Measurements from ENCODE around the gene ATRNL1.
"Not testable (repeated sequence)": the region's sequence is repeated elsewhere in the genome, so short reads cannot be mapped to it uniquely, and the experiment has no call there.

ATRNL1 gene

DNA sequence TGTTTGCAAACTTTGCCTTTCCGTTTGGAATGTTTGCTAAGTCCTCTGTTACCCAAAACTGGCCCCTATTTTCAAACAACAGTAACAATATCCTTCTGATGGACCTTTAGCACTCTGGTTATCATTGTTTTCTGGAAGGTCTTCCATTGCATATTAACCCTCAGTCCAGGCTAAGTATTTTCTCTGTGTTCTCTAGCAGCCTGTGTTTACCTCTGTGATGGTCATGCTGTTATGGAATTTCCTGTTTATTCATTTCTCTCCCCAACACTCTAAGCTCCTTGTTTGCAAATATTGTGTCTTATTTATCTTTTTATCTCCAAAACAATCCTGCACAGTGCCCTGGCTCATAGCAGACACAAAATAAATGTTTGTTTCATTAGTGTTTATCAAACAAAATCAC, 560.3 kb downstream of the ATRNL1 start:
- DNase-seq: no peak

DNA sequence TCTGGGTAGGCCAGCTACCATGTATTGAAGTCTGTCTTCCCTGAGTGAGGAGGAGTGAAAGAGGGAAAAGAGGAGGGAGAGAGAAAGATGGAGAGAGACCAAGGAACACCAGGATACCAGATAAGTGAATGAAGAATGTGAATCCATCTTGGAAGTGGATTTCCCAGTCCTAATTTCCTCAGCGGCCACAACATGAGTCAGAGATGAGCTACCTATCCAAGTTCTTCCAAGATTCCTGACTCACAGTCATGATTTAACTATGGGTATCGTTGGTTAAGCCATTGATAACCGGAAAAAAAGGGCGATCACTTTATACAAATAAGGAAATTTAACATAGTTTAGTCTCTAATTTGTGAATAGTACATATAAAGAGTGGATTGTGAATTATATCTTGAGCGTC, 561.8 kb downstream of the ATRNL1 start:
- no peak for DNase-seq

GRCh38 chr10:115657161-115657860, 564.1 kb downstream of the ATRNL1 start:
- DNase-seq: no peak

- no peak for DNase-seq
Observed at GRCh38 chr10:115659616-115660015, 566.5 kb downstream of the ATRNL1 start.

DNA sequence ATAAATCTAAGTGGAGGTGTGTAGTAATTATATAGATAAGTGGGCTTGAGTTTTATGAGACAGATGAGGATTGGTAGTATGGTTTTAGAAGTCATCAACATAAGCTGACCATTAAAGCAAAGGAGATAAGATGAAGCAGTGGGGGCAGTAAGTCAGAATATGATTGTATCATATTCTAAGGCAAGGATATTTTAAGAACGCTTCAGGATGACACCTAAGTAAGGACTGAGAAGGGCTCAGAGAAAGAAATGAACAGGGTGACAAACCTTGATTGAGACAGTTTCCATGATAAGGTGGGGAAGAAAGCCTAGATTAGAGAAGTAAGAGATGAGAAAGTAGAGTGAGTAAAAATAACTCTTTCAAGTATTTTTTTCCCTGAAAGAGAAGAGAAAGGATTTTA, 567.2 kb downstream of the ATRNL1 start:
- DNase-seq: no peak

GRCh38 chr10:115662422-115662821, 569.3 kb downstream of the ATRNL1 start:
- no peak for DNase-seq

GRCh38 chr10:115665549-115665948, 572.4 kb downstream of the ATRNL1 start:
- no peak for DNase-seq

GRCh38 chr10:115674496-115674895, 581.3 kb downstream of the ATRNL1 start:
- no peak for DNase-seq

- no peak for DNase-seq
Observed at GRCh38 chr10:115696747-115697146, 603.6 kb downstream of the ATRNL1 start.

DNA sequence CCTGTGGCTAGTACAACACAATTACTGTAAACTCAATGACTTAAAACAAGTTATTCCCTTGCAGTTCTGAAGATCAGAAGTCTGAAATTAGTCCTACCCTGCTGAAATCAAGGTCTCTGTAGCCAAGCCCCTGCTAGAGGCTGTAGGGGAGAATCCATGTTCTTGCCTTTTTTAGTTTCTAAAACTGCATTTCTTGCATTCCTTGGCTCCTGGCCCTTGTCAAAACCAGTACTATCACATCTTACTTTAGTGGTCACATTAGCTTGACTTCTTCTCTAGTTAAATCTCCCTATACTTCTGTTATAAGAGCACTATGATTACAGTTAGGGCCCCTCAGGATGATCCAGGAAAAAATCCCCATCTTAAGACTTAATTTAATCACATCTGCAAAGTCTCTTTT, 612.9 kb downstream of the ATRNL1 start:
- no peak for DNase-seq

DNA sequence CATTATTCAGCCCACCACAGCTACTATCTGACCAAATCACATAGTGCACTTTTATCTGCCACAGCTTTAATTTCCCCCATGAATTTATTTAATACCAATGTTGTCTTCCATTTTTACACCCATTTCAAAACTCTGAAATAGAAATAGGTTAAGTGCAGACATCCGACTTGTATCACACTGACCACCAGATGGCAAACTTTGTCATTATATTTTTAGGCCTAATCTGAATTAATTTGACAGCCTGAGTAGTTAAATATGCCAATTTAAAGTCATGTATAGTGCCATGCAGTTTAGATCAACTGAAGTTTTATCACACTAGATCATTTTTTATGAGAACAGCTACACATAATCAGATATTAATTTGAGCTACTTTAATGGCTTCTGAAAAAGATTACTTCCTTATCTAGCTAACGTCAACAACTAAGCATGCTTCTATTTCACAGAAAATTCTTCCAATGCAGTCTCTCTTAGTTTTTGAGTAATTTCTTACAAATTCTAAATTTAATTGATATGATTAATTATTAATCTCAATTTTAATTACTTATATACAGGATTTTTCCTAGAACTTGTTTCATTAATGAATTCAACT, 613.4 kb downstream of the ATRNL1 start:
- DNase-seq: peak; percentile 25

GRCh38 chr10:115710136-115710535, 617.0 kb downstream of the ATRNL1 start:
- DNase-seq: no peak

GRCh38 chr10:115711306-115711705, 618.1 kb downstream of the ATRNL1 start:
- no peak for DNase-seq

GRCh38 chr10:115720121-115720520, 627.0 kb downstream of the ATRNL1 start:
- no peak for DNase-seq

- no peak for DNase-seq
Observed at GRCh38 chr10:115727129-115727528, 634.0 kb downstream of the ATRNL1 start.

- DNase-seq: no peak
Observed at GRCh38 chr10:115744089-115744488, 650.9 kb downstream of the ATRNL1 start.

- DNase-seq: no peak
Observed at GRCh38 chr10:115745943-115746342, 652.8 kb downstream of the ATRNL1 start.

DNA sequence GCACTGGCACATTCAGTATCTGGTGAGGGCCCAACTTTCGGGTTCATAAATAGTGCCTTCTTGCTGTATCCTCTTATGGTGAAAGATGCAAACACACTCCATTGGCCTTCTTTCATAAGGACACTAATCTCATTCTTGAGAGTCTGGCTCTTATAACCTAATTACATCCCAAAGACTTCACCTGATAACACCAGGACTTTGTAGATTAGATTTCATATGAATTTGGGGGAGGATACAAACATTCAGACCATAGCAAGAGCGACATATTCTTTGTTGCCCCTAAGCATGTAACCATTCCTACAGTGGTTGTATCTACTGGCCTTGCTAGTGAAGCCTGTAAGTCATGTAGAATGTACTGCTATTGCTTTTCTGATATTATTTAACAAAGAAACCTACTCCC, 654.6 kb downstream of the ATRNL1 start:
- DNase-seq: no peak

- DNase-seq: not testable (repeated sequence)
Observed at GRCh38 chr10:115758488-115758887, 665.3 kb downstream of the ATRNL1 start.

DNA sequence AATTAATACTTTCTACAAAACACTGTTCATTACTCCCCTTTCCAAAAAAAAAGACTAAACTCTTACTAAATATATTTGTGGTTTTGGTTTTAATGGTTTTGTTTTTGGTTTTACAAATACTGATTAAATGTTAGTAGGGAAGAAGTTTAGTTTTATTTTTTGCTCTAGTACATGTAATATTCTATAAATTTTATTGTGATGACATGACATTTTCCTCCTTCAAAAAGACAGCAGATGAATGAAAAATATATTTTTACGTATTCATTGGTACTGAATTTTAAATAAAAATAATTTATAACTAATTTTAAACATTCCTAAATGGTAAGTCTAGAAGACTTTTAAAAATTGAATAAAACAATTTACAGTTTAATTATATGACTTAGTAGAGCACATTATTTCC, 667.0 kb downstream of the ATRNL1 start:
- DNase-seq: no peak

DNA sequence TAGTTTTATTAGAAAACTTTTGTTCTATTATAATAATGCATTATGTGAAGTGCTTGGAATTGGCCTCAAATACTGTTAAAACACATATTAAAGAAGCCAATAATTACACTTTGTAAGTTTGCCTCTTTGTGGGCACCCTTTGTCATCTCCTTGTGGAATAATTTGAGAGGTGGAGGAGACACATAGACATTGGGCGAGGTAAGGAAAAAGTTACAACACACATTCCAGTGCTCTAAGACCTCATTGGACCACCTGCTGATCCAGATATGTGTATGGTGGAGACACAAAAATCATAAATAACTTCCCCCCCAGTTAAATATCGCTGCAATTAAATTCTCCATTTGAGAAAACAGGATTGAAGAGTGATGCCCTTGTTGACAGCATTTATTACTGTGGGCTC, 668.0 kb downstream of the ATRNL1 start:
- no peak for DNase-seq

- DNase-seq: no peak
Observed at GRCh38 chr10:115762029-115762428, 668.9 kb downstream of the ATRNL1 start.

GRCh38 chr10:115771755-115772154, 678.6 kb downstream of the ATRNL1 start:
- DNase-seq: no peak

DNA sequence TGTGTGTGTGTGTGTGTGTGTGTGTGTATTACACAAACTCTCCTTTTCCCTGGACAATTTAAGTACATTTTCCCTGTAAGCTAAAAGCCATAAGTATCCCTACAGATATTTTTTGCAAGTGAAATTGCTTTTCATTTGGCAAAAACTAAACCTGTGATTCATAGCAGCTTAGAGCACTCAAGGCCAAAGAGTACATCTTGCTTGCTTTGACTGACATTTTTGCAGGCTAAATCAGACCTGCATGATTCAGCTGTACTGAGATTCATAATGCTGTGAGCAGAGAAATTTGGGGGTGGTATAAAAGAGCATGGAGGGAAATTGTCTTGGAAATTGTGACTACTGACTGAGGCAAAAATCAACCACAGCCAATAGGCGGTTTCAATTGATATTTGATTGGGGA, 679.4 kb downstream of the ATRNL1 start:
- peak; percentile 41 for DNase-seq

GRCh38 chr10:115773832-115774231, 680.7 kb downstream of the ATRNL1 start:
- DNase-seq: no peak

Measured in kidney glomerular epithelial cell (primary cell).